HL-60 (cell line): ENCODE measurements around the gene SYP.

ENCODE experiments used
- GABPA ChIP-seq: IDR thresholded peaks from 2 replicates; pipeline ENCODE4 v1.6.1; 2012; ENCODE audit warnings: low read depth
- POLR2AphosphoS5 ChIP-seq: IDR thresholded peaks from 2 replicates; pipeline ENCODE4 v1.6.1; 2012; ENCODE audit warnings: low read depth
- REST ChIP-seq: IDR thresholded peaks from 2 replicates; pipeline ENCODE4 v1.6.1; 2012; ENCODE audit warnings: low read depth; ENCODE audit not compliant: insufficient replicate concordance
- SPI1 ChIP-seq: IDR thresholded peaks from 2 replicates; pipeline ENCODE4 v1.6.1; 2012; ENCODE audit warnings: low read depth, mild to moderate bottlenecking, borderline replicate concordance
- TF ChIP-seq, protein P1 (sequence below): IDR thresholded peaks from one replicate; pipeline ENCODE4 v1.5.1; 2011; ENCODE audit warnings: low read length, control low read depth, inconsistent platforms; ENCODE audit not compliant: insufficient read depth

DNA sequence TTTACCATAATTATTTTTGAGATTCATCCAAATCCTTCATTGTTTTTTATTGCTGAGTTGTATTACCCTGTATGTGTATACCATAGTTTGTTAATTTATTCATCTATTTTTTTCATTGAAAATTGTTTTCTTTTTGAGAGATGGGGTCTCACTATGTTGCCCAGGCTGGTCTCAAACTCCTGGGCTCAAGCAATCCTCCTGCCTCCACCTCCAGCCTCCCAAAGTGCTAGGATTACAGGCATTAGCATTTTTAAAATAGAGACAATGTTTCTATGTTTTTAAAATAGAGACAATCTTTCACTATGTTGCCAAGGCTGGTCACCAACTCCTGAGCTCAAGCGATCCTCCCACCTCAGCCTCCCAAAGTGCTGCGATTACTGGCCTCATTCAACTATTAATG, 39.1 kb downstream of the SYP start:
- TF ChIP-seq, protein P1, sequence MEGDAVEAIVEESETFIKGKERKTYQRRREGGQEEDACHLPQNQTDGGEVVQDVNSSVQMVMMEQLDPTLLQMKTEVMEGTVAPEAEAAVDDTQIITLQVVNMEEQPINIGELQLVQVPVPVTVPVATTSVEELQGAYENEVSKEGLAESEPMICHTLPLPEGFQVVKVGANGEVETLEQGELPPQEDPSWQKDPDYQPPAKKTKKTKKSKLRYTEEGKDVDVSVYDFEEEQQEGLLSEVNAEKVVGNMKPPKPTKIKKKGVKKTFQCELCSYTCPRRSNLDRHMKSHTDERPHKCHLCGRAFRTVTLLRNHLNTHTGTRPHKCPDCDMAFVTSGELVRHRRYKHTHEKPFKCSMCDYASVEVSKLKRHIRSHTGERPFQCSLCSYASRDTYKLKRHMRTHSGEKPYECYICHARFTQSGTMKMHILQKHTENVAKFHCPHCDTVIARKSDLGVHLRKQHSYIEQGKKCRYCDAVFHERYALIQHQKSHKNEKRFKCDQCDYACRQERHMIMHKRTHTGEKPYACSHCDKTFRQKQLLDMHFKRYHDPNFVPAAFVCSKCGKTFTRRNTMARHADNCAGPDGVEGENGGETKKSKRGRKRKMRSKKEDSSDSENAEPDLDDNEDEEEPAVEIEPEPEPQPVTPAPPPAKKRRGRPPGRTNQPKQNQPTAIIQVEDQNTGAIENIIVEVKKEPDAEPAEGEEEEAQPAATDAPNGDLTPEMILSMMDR = no peak
- no peak for TF ChIP-seq POLR2AphosphoS5
- TF ChIP-seq GABPA = no peak
- no peak for TF ChIP-seq REST
- TF ChIP-seq SPI1 = no peak
